Measurements from ENCODE around the gene SLC25A39. TPM values are rescaled to one million over a fixed set of nuclear protein-coding genes. Genes with fewer than 3 reads are reported as not detected.
A peak's percentile ranks its signal among the peaks of the same experiment; 100 is the strongest.

SLC25A39 gene
- total and polyA plus RNA-seq, 9 of the 15 experiments (the other 6 are each of a cell fraction or from before 2014, with no cell fraction given), result 4.8 to 267 (median 140) TPM

- Histone ChIP-seq H3K36me3 (ENCODE audit: control insufficient read depth, insufficient read depth, low read length) (no peaks in the 10 kb centered on the region), H3K27me3 (ENCODE audit: control insufficient read depth in 2 of 2, insufficient read depth in 2 of 2, low read length in 2 of 2) (no peaks in the 10 kb centered on the region), H3K79me2 (ENCODE audit: control insufficient read depth, insufficient read depth, low read length) (no peaks in the 10 kb centered on the region), H3K4me2 (ENCODE audit: insufficient read depth, low read length) (peak overlapping the region; percentile 25), H3K27ac (ENCODE audit: extremely low read depth, low read depth, low read length) (no peak overlapping the region), H3K9ac (ENCODE audit: insufficient read depth in 1 of 2, low read depth in 2 of 2, low read length in 2 of 2) (no peak overlapping the region), H3K4me3 (no peak overlapping the region), H4K20me1 (replicated peaks; ENCODE audit: control insufficient read depth, insufficient read depth, low read length) (no peaks in the 10 kb centered on the region), H3K9me3 (replicated peaks; ENCODE audit: control insufficient read depth, insufficient read depth, low read depth, low read length) (no peaks in the 10 kb centered on the region), H2AFZ (ENCODE audit: low read depth, low read length) (peak overlapping the region; percentile 75), H3K4me1 (replicated peaks in 1 of 2; ENCODE audit: control insufficient read depth in 2 of 2, insufficient read depth in 2 of 2, low read length in 2 of 2) (peaks cover 8 to 18% of the 10 kb centered on the region in 2 experiments; a peak in 4 of 5 replicates), H3K9me1 (ENCODE audit: control insufficient read depth, insufficient read depth, low read length) (no peaks in the 10 kb centered on the region)
- intact Hi-C loops (cut with micrococcal nuclease) (loop anchor here (1.0 kb wide), 1 partner anchor 121 kb away; no protein-coding TSS in a partner anchor), in situ Hi-C loops (cut with MboI) (loop anchor here (25.0 kb wide), 1 partner anchor 394 kb away; the partner anchor contains the start of gene PPY)
- no TSS peak for BruUV-seq (replicated peaks)
- ATAC-seq, result peak; percentile 64
- DNase-seq (ENCODE audit: extremely low read depth in 1 of 4, low spot score in 3 of 4), result peak; percentile 68 to 90 (median 70)
- CTCF ChIA-PET (ENCODE audit: low intra/inter-chr PET ratio), result interaction anchor here (0.8 to 1.9 kb wide), 5 partner anchors 14 to 128 kb away, joined by 3 to 20 read pairs (median 3); partner anchors contain the start of genes GRN and SLC4A1
- WGBS (ENCODE audit: insufficient coverage, low coverage, missing lambda C conversion rate), result 2% methylated on average over 7 of the region's 7 CpGs
- FAIRE-seq, result peak; percentile 83
- POLR2A ChIA-PET, result interaction anchor here (0.7 to 1.5 kb wide), 3 partner anchors 9 to 127 kb away, joined by 4 to 9 read pairs (median 4); no protein-coding TSS in a partner anchor
- peak; percentile 34; the same call in 1 of the 2 replicates for TF ChIP-seq STAG1 (CRISPR knock-in tag; IDR thresholded peaks at IDR 0.05; ENCODE audit: borderline replicate concordance)
- peak; percentile 41; the same call in 1 of the 2 replicates for TF ChIP-seq MGA (IDR thresholded peaks at IDR 0.05)
- TF ChIP-seq JUND (IDR thresholded peaks at IDR 0.05; ENCODE audit: borderline replicate concordance, low read depth, low read length), result 0 out of 2 replicates have a peak, but pooled peaks have one; percentile 23
- no peak for TF ChIP-seq JUND (tag; IDR thresholded peaks at IDR 0.05; ENCODE audit: borderline replicate concordance, low read depth, low read length)
- TF ChIP-seq NONO (IDR thresholded peaks at IDR 0.05; ENCODE audit: low read depth in 2 of 2, low read length in 1 of 2), result no peak
- TF ChIP-seq MYC (IDR thresholded peaks at IDR 0.05; ENCODE audit: low read depth, low read length), result peak; percentile 31; the same call in 1 of the 2 replicates
- TF ChIP-seq MYC (CRISPR knock-in tag; IDR thresholded peaks at IDR 0.05; ENCODE audit: borderline replicate concordance, low read depth), result no peak
- TF ChIP-seq JUN (IDR thresholded peaks at IDR 0.05; ENCODE audit: borderline replicate concordance, low read depth, low read length), result 0 out of 2 replicates have a peak, but pooled peaks have one; percentile 31
- no peak for TF ChIP-seq JUN (CRISPR knock-in tag; IDR thresholded peaks at IDR 0.05; ENCODE audit: borderline replicate concordance)
- 0 out of 2 replicates have a peak, but pooled peaks have one; percentile 22 for TF ChIP-seq DPF2 (IDR thresholded peaks at IDR 0.05)
Measured at GRCh38 chr17:44331249-44331760, 6.7 kb upstream of the SLC25A39 start.
